A673 (cell line): Measurements from ENCODE around the gene GRM1. TPM values are rescaled to one million over a fixed set of nuclear protein-coding genes. Genes with fewer than 3 reads are reported as not detected.

ENCODE experiments used
- BruUV-seq: library from RNA; stranded (reverse); fragments of 400-500 nt; replicated peaks from 2 replicates; lab custom pipeline; 2021; lab: Mats Ljungman, UMichigan
- CTCF ChIA-PET: fragments of 300-600 bp; sonication (Branson Sonifier 250); formaldehyde crosslinking; loops from one replicate; lab custom pipeline; 2022; ENCODE audit warnings: antibody characterized with exemption; lab: Charles Lee
- POLR2A ChIA-PET: fragments of 300-600 bp; sonication (Branson Sonifier 250); formaldehyde crosslinking; loops from one replicate; lab custom pipeline; 2022; ENCODE audit warnings: antibody characterized with exemption; ENCODE audit not compliant: low non-redundant PET; lab: Charles Lee
- DNase-seq: peaks from one replicate; pipeline ENCODE4 v3.0.0-alpha.2; 2015; ENCODE audit warnings: low spot score
- H3K27ac ChIP-seq: fragments of 200-600 bp; sonication (generic); 2 replicates; pipeline ENCODE4 v1.5.1; 2016; ENCODE audit warnings: mixed run types, low read depth, mild to moderate bottlenecking, mixed read lengths, antibody characterized with exemption, low read length; ENCODE audit not compliant: poor library complexity, severe bottlenecking
- H3K27me3 ChIP-seq: fragments of 200-600 bp; sonication (generic); replicated peaks from 2 replicates; pipeline ENCODE4 v1.6.1; 2017; ENCODE audit warnings: mixed run types, low read depth, mild to moderate bottlenecking, mixed read lengths, antibody characterized with exemption, low read length; ENCODE audit not compliant: insufficient read depth, poor library complexity
- H3K36me3 ChIP-seq: fragments of 200-600 bp; sonication (generic); 2 replicates; pipeline ENCODE4 v1.6.1; 2016; ENCODE audit warnings: mixed run types, mild to moderate bottlenecking, mixed read lengths, antibody characterized with exemption, low read length; ENCODE audit not compliant: insufficient read depth, poor library complexity, severe bottlenecking
- H3K4me1 ChIP-seq: fragments of 200-600 bp; sonication (generic); 2 replicates; pipeline ENCODE4 v1.6.1; 2017; ENCODE audit warnings: mixed run types, mild to moderate bottlenecking, mixed read lengths, antibody characterized with exemption, low read length; ENCODE audit not compliant: insufficient read depth, poor library complexity, severe bottlenecking
- H3K4me3 ChIP-seq: fragments of 200-600 bp; sonication (generic); 2 replicates; pipeline ENCODE4 v1.5.1; 2016; ENCODE audit warnings: low read depth, mixed run types, mild to moderate bottlenecking, mixed read lengths, low read length; ENCODE audit not compliant: poor library complexity, severe bottlenecking
- H3K9me3 ChIP-seq: fragments of 200-600 bp; sonication (generic); 2 replicates; pipeline ENCODE4 v1.6.1; 2016; ENCODE audit warnings: mixed run types, low read depth, mild to moderate bottlenecking, mixed read lengths, antibody characterized with exemption, low read length; ENCODE audit not compliant: poor library complexity, severe bottlenecking
- CTCF ChIP-seq: fragments of 300-800, 200-600 bp; sonication (generic); conservative IDR thresholded peaks from 2 replicates; pipeline ENCODE4 v1.5.1; 2017; ENCODE audit warnings: low read depth, mild to moderate bottlenecking, antibody characterized with exemption, low read length, moderate library complexity, mixed read lengths
- EZH2 ChIP-seq: fragments of 200-600 bp; sonication (generic); IDR thresholded peaks from 2 replicates; pipeline ENCODE4 v1.6.1; 2017; ENCODE audit warnings: borderline replicate concordance, low read depth, mild to moderate bottlenecking, mixed read lengths, antibody characterized with exemption, low read length; ENCODE audit not compliant: poor library complexity, severe bottlenecking
- intact Hi-C: fragments of 100-400 bp; cut with micrococcal nuclease; formaldehyde crosslinking; loops from one replicate; pipeline ENCODE4 v1.10.0; 2022; ENCODE audit not compliant: unreplicated experiment
- total RNA-seq: library from RNA; stranded (reverse); gene quantifications from 2 replicates; pipeline ENCODE4 v1.2.3, GENCODE V29; 2021

The GRM1 gene
- total RNA-seq, 1 experiment from 2014 or later: 0.11 TPM

- BruUV-seq: no TSS peak
- intact Hi-C loops: no loop called here
- Histone ChIP-seq H3K27ac (no peak overlapping the region), H3K4me3 (no peak overlapping the region), H3K9me3 (peaks cover 3% of the 10 kb centered on the region), H3K4me1 (peaks cover under 1% of the 10 kb centered on the region), H3K27me3 (no peaks in the 10 kb centered on the region), H3K36me3 (no peaks in the 10 kb centered on the region)
- DNase-seq: no peak
- ChIA-PET POLR2A (no interaction called here), CTCF (no interaction called here)
- TF ChIP-seq EZH2 (no peak), CTCF (no peak)
These were observed 338.2 kb downstream of the GRM1 start for GRCh38 chr6:146367061-146367460.

- CTCF ChIA-PET: no interaction called here
These were observed 341.0 kb downstream of the GRM1 start for GRCh38 chr6:146369866-146370265.

GRCh38 chr6:146381486-146381885 is 352.6 kb downstream of the GRM1 start:
- BruUV-seq: no TSS peak
- Histone ChIP-seq H3K4me3 (no peak overlapping the region), H3K4me1 (no peaks in the 10 kb centered on the region), H3K27ac (no peak overlapping the region), H3K27me3 (no peaks in the 10 kb centered on the region), H3K36me3 (no peaks in the 10 kb centered on the region), H3K9me3 (no peaks in the 10 kb centered on the region)
- peak; percentile 52 for TF ChIP-seq CTCF
- TF ChIP-seq EZH2: no peak
- DNase-seq: peak; percentile 20
- ChIA-PET CTCF (no interaction called here), POLR2A (no interaction called here)
- intact Hi-C loops: loop anchor here (10.0 kb wide), 1 partner anchor 337 kb away; no protein-coding TSS in a partner anchor

More at GRCh38 chr6:146369866-146370265, 341.0 kb downstream of the GRM1 start:
- no peak overlapping the region for H3K4me3 ChIP-seq
- POLR2A ChIA-PET: no interaction called here
- no TSS peak for BruUV-seq
- no peak overlapping the region for H3K27ac ChIP-seq
- H3K27me3 ChIP-seq: no peaks in the 10 kb centered on the region
- H3K36me3 ChIP-seq: no peaks in the 10 kb centered on the region
- intact Hi-C loops: no loop called here
- peaks cover 3% of the 10 kb centered on the region for H3K9me3 ChIP-seq
- TF ChIP-seq EZH2 (no peak), CTCF (no peak)
- H3K4me1 ChIP-seq: no peaks in the 10 kb centered on the region
- DNase-seq: no peak
